ENCODE results near the gene TM9SF4. TPM values are rescaled to one million over a fixed set of nuclear protein-coding genes. Genes with fewer than 3 reads are reported as not detected.

Gene TM9SF4
- total RNA-seq, 1 donor from 2014 or later, result 29.2 TPM

DNA sequence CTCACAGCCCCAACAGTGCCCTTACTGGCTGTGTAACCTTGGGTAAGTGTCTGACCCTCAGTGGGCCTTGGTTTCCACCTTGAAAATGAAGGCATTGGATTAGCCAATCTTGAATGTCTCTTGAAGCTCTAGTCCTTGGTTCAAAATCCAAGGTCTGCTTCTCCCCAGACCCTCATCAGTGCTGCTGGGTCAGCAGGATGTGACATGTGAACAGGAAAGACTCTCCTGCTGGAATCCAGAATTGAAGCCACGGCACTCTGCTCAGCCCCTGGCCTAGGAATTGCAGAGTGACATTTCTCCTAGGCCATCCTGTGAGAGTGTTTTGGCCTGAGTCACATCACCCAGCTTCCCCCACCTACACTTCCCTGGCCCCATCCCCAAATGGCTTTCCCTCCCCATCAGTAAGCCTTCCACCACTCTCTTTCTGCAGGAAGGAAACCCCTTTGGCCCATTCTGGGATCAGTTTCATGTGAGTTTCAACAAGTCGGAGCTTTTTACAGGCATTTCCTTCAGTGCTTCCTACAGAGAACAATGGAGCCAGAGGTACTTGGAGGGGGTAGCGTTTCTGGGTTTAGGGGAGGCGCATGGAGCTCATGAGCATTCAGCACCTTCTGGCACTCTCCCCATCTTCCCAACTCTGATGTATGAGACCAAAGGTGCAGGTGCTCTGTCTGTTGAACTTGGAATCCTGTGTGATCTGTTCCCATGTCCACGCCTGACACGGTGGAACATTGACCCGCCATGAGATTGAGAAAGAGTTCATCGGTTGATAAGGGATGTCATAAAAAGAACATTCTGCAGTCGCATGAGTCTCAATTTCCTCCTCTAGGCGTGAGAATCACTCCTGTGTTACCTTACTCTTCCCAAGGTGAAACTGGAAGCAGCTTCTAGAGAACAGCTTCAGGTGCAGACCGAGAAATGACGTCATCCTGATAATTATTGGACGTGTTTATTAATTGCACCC is 106.9 kb downstream of the TM9SF4 start:
- H3K27ac ChIP-seq, result no peak overlapping the region
- no peak for DNase-seq (ENCODE audit: low spot score in 2 of 2)
- no peaks in the 10 kb centered on the region for H3K4me1 ChIP-seq
- intact Hi-C loops (cut with DNase I), result no loop called here
- TF ChIP-seq, protein P1, sequence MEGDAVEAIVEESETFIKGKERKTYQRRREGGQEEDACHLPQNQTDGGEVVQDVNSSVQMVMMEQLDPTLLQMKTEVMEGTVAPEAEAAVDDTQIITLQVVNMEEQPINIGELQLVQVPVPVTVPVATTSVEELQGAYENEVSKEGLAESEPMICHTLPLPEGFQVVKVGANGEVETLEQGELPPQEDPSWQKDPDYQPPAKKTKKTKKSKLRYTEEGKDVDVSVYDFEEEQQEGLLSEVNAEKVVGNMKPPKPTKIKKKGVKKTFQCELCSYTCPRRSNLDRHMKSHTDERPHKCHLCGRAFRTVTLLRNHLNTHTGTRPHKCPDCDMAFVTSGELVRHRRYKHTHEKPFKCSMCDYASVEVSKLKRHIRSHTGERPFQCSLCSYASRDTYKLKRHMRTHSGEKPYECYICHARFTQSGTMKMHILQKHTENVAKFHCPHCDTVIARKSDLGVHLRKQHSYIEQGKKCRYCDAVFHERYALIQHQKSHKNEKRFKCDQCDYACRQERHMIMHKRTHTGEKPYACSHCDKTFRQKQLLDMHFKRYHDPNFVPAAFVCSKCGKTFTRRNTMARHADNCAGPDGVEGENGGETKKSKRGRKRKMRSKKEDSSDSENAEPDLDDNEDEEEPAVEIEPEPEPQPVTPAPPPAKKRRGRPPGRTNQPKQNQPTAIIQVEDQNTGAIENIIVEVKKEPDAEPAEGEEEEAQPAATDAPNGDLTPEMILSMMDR (IDR thresholded peaks at IDR 0.05), result no peak
- H3K9me3 ChIP-seq, result no peaks in the 10 kb centered on the region
- H3K27me3 ChIP-seq, result no peaks in the 10 kb centered on the region
- H3K4me3 ChIP-seq, result no peak overlapping the region
- peaks cover 32 to 64% of the 10 kb centered on the region in 2 donors for H3K36me3 ChIP-seq

Other genes with a start within 250 kb of the TM9SF4 start
- gene DUSP15, start 239.2 kb upstream of the TM9SF4 start, total RNA-seq, result 13.0 TPM
- not detected for gene TTLL9, start 239.1 kb upstream of the TM9SF4 start, total RNA-seq
- gene PDRG1, start 157.7 kb upstream of the TM9SF4 start, total RNA-seq, result 1.7 TPM
- not detected for gene XKR7, start 141.6 kb upstream of the TM9SF4 start, total RNA-seq
- gene CCM2L, start 99.3 kb upstream of the TM9SF4 start, total RNA-seq, result 38.6 TPM
- 16.8 TPM for gene HCK, start 57.5 kb upstream of the TM9SF4 start, total RNA-seq
- 6.7 TPM for gene PLAGL2, start 98.0 kb downstream of the TM9SF4 start, total RNA-seq
- gene POFUT1, start 98.2 kb downstream of the TM9SF4 start, total RNA-seq, result 29.8 TPM
- gene KIF3B, start 167.9 kb downstream of the TM9SF4 start, total RNA-seq, result 20.1 TPM
- gene ASXL1, start 248.6 kb downstream of the TM9SF4 start, total RNA-seq, result 37.4 TPM